K562 (cell line): Measurements from ENCODE around the gene EGR1. TPM values are rescaled to one million over a fixed set of nuclear protein-coding genes. Genes with fewer than 3 reads are reported as not detected.
A peak's percentile ranks its signal among the peaks of the same experiment; 100 is the strongest.

Experiments used
- ATF1 ChIP-seq, 2 experiments: fragments of 450-650 bp in 1 of 2; IDR thresholded peaks; 2 replicates each; pipeline ENCODE4 v1.6.1; 2016; ENCODE audit warnings: missing compliant biosample characterization in 1 of 2, missing genetic modification characterization in 1 of 2
- CTCFL ChIP-seq: IDR thresholded peaks from 2 replicates; pipeline ENCODE4 v1.6.1; 2011; ENCODE audit warnings: borderline replicate concordance, low read depth, mild to moderate bottlenecking, moderate library complexity, low read length; ENCODE audit not compliant: insufficient read depth, poor library complexity, severe bottlenecking
- ELF2 ChIP-seq: fragments of 250-450 bp; sonication (Bioruptor Pico); IDR thresholded peaks from 2 replicates; pipeline ENCODE4 v1.5.0; 2021; ENCODE audit warnings: mild to moderate bottlenecking
- HEY1 ChIP-seq: fragments of 250-450 bp; sonication (Bioruptor Pico); IDR thresholded peaks from 2 replicates; pipeline ENCODE4 v1.5.0; 2020; ENCODE audit warnings: mild to moderate bottlenecking, moderate library complexity, borderline replicate concordance
- KLF10 ChIP-seq: fragments of 250-450 bp; sonication (Bioruptor Pico); IDR thresholded peaks from 2 replicates; pipeline ENCODE4 v1.6.1; 2021; ENCODE audit warnings: matching md5 sums
- NELFE ChIP-seq: IDR thresholded peaks from 2 replicates; pipeline ENCODE4 v1.6.1; 2011; ENCODE audit warnings: mild to moderate bottlenecking; ENCODE audit not compliant: insufficient read depth, insufficient read length
- NFATC3 ChIP-seq: fragments of 450-650 bp; IDR thresholded peaks from 2 replicates; pipeline ENCODE4 v1.6.1; 2017; ENCODE audit warnings: mild to moderate bottlenecking
- NFYB ChIP-seq: IDR thresholded peaks from 2 replicates; pipeline ENCODE4 v1.6.1; 2011; ENCODE audit warnings: mild to moderate bottlenecking, moderate library complexity; ENCODE audit not compliant: insufficient read length; ENCODE audit errors: extremely low read depth
- NR0B1 ChIP-seq: fragments of 450-650 bp; IDR thresholded peaks from one replicate; pipeline ENCODE4 v1.6.1; 2018; ENCODE audit warnings: mild to moderate bottlenecking, moderate library complexity; ENCODE audit not compliant: partially characterized antibody
- NR2C1 ChIP-seq, 2 experiments: fragments of 450-650 bp; IDR thresholded peaks; 2 replicates each; pipeline ENCODE4 v1.6.1; 2017; ENCODE audit warnings: mild to moderate bottlenecking in 2 of 2, antibody characterized with exemption in 1 of 2, inconsistent platforms in 1 of 2, missing compliant biosample characterization in 1 of 2, missing genetic modification characterization in 1 of 2
- RAD51 ChIP-seq: fragments of 450-650 bp; IDR thresholded peaks from 2 replicates; pipeline ENCODE4 v1.7.1; 2016; ENCODE audit warnings: low read depth, mild to moderate bottlenecking, borderline replicate concordance
- SMAD2 ChIP-seq: fragments of 150-350 bp; IDR thresholded peaks from 2 replicates; pipeline ENCODE4 v1.6.1; 2014; ENCODE audit warnings: low read depth, mild to moderate bottlenecking, low read length
- ZNF224 ChIP-seq: sonication (generic); formaldehyde crosslinking; IDR thresholded peaks from 2 replicates; pipeline ENCODE4 v1.8.0; 2022; ENCODE audit warnings: mild to moderate bottlenecking, missing genetic modification reagents
- ZNF280B ChIP-seq: fragments of 250-450 bp; sonication (Bioruptor Pico); IDR thresholded peaks from 2 replicates; pipeline ENCODE4 v1.5.1; 2021; ENCODE audit warnings: mild to moderate bottlenecking
- ZNF3 ChIP-seq: fragments of 250-450 bp; sonication (Bioruptor Pico); IDR thresholded peaks from 2 replicates; pipeline ENCODE4 v1.5.0; 2021; ENCODE audit warnings: mild to moderate bottlenecking, moderate library complexity
- ZNF766 ChIP-seq: fragments of 200-800 bp; sonication (Bioruptor generic); conservative IDR thresholded peaks from 2 replicates; pipeline ENCODE4 v1.6.1; 2016; ENCODE audit warnings: missing genetic modification characterization, missing compliant biosample characterization
- polyA plus RNA-seq, 8 experiments: library from polyadenylated mRNA; depleted of rRNA in 4 of 8; stranded (reverse) in 5 of 8; unstranded in 3 of 8; fragments of >200 nt; fragmentation: Nextera tagmentation in 2 of 8; fragmentation: Illumina TruSeq in 1 of 8; extraction: Ambion mirVana in 2 of 8; extraction: Trizol in 1 of 8; gene quantifications; 2 replicates each; pipeline versions ENCODE4 v1.2.1 to v1.2.3, GENCODE V29; 2011 to 2014; ENCODE audit warnings: inconsistent platforms in 1 of 8, missing spikeins in 1 of 8
- total RNA-seq, 7 experiments: library from RNA; depleted of rRNA in 6 of 7; stranded (reverse); fragments of >200 nt in 6 of 7; fragmentation: Illumina TruSeq in 2 of 7; extraction: Trizol in 2 of 7; gene quantifications; 2 replicates each; pipeline versions ENCODE4 v1.2.1 to v1.2.3, GENCODE V29; 2011 to 2021; ENCODE audit warnings: low replicate concordance in 1 of 7
- TF ChIP-seq, protein P1 (sequence below): sonication (generic); formaldehyde crosslinking; IDR thresholded peaks from 2 replicates; pipeline ENCODE4 v1.8.0; 2022; ENCODE audit warnings: mild to moderate bottlenecking, low read depth, missing genetic modification reagents
- TF ChIP-seq, protein P2 (sequence below): IDR thresholded peaks from 2 replicates; pipeline ENCODE4 v1.6.1; 2016; ENCODE audit warnings: missing genetic modification characterization, missing compliant biosample characterization
- TF ChIP-seq, protein P3 (sequence below): fragments of 250-450 bp; sonication (Bioruptor Pico); IDR thresholded peaks from 2 replicates; pipeline ENCODE4 v1.9.0; 2021; ENCODE audit warnings: mild to moderate bottlenecking

The EGR1 gene
- total and polyA plus RNA-seq, 9 of the 15 experiments (the other 6 are each of a cell fraction or from before 2014, with no cell fraction given): 1.3 to 132 (median 21.5) TPM

GRCh38 chr5:138470322-138471051, 5.2 kb downstream of the EGR1 start (continued):
- TF ChIP-seq, protein P1, sequence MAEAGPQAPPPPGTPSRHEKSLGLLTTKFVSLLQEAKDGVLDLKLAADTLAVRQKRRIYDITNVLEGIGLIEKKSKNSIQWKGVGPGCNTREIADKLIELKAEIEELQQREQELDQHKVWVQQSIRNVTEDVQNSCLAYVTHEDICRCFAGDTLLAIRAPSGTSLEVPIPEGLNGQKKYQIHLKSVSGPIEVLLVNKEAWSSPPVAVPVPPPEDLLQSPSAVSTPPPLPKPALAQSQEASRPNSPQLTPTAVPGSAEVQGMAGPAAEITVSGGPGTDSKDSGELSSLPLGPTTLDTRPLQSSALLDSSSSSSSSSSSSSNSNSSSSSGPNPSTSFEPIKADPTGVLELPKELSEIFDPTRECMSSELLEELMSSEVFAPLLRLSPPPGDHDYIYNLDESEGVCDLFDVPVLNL (CRISPR knock-in tag): no peak
- TF ChIP-seq NR2C1 (IDR thresholded peaks at IDR 0.05) (no peak), NR2C1 (tag; IDR thresholded peaks at IDR 0.05) (no peak), ELF2 (no peak), ZNF224 (no peak), HEY1 (CRISPR knock-in tag) (no peak), NR0B1 (no peak), NFYB (no peak), NELFE (no peak), ATF1 (CRISPR knock-in tag; IDR thresholded peaks at IDR 0.05) (no peak), ATF1 (tag; IDR thresholded peaks at IDR 0.05) (no peak), NFATC3 (no peak; the same call in 1 of the 2 replicates), ZNF280B (no peak), KLF10 (CRISPR knock-in tag) (peak; percentile 9; the same call in 1 of the 2 replicates), ZNF3 (CRISPR knock-in tag) (no peak), RAD51 (no peak), ZNF766 (CRISPR knock-in tag) (no peak), SMAD2 (no peak), CTCFL (no peak)
- TF ChIP-seq, protein P2, sequence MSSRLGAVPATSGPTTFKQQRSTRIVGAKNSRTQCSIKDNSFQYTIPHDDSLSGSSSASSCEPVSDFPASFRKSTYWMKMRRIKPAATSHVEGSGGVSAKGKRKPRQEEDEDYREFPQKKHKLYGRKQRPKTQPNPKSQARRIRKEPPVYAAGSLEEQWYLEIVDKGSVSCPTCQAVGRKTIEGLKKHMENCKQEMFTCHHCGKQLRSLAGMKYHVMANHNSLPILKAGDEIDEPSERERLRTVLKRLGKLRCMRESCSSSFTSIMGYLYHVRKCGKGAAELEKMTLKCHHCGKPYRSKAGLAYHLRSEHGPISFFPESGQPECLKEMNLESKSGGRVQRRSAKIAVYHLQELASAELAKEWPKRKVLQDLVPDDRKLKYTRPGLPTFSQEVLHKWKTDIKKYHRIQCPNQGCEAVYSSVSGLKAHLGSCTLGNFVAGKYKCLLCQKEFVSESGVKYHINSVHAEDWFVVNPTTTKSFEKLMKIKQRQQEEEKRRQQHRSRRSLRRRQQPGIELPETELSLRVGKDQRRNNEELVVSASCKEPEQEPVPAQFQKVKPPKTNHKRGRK: no peak
- TF ChIP-seq, protein P3, sequence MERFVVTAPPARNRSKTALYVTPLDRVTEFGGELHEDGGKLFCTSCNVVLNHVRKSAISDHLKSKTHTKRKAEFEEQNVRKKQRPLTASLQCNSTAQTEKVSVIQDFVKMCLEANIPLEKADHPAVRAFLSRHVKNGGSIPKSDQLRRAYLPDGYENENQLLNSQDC (CRISPR knock-in tag): no peak; the same call in 1 of the 2 replicates
